SK-N-SH (cell line): ENCODE results near the gene CIBAR2. TPM values are rescaled to one million over a fixed set of nuclear protein-coding genes. Genes with fewer than 3 reads are reported as not detected.

Experiments used
- CTCF ChIA-PET: fragments of 300-600, 350-600 bp; formaldehyde crosslinking; extraction: SDS; loops from one replicate; lab custom pipeline; 2021; lab: Yijun Ruan, JAX
- POLR2A ChIA-PET: fragments of 350-600 bp; sonication (Branson Sonifier 250); formaldehyde crosslinking; extraction: SDS; loops from one replicate; lab custom pipeline; 2020; ENCODE audit warnings: antibody characterized with exemption, inconsistent platforms; lab: Yijun Ruan, JAX
- DNase-seq: peaks from one replicate; pipeline ENCODE4 v3.0.0; 2012
- H2AFZ ChIP-seq: fragments of 200-600 bp; sonication (generic); 2 replicates; pipeline ENCODE4 v1.8.1; 2016; ENCODE audit warnings: antibody characterized with exemption, mild to moderate bottlenecking, low read depth
- H3F3A ChIP-seq: fragments of 200-600 bp; sonication (generic); replicated peaks from 2 replicates; pipeline ENCODE3; 2016; ENCODE audit warnings: antibody characterized with exemption, mild to moderate bottlenecking; ENCODE audit not compliant: insufficient read depth
- H3K27ac ChIP-seq, 2 experiments: fragments of 200-500 bp in 1 of 2; fragments of 200-600 bp in 1 of 2; sonication (Bioruptor generic) in 1 of 2; sonication (generic), shearing (Covaris generic) in 1 of 2; 2 replicates each; pipeline versions ENCODE4 v1.5.1 to v1.6.1; 2014 to 2016; ENCODE audit warnings: low read depth in 2 of 2, inconsistent platforms in 1 of 2, low read length in 1 of 2, mild to moderate bottlenecking in 1 of 2, mixed read lengths in 1 of 2
- H3K27me3 ChIP-seq: fragments of 200-600 bp; sonication (generic), shearing (Covaris generic); 2 replicates; pipeline ENCODE4 v1.6.1; 2016; ENCODE audit warnings: mixed run types; ENCODE audit not compliant: insufficient read depth
- H3K36me3 ChIP-seq, 2 experiments: fragments of 200-500 bp in 1 of 2; fragments of 200-600 bp in 1 of 2; sonication (Bioruptor generic) in 1 of 2; sonication (generic) in 1 of 2; replicated peaks in 1 of 2; 2 replicates each; pipeline versions ENCODE3 to v1.5.1; 2014 to 2016; ENCODE audit warnings: low read length in 1 of 2, mild to moderate bottlenecking in 1 of 2; ENCODE audit not compliant: insufficient read depth in 2 of 2, control insufficient read depth in 1 of 2
- H3K4me1 ChIP-seq, 2 experiments: fragments of 200-500 bp in 1 of 2; fragments of 200-600 bp in 1 of 2; sonication (Bioruptor generic) in 1 of 2; sonication (generic), shearing (Covaris generic) in 1 of 2; 2 replicates each; pipeline versions ENCODE4 v1.5.1 to v1.6.1; 2014 to 2016; ENCODE audit warnings: low read depth in 1 of 2, low read length in 1 of 2, mixed run types in 1 of 2; ENCODE audit not compliant: insufficient read depth in 2 of 2, control insufficient read depth in 1 of 2
- H3K4me2 ChIP-seq: fragments of 200-600 bp; sonication (generic), shearing (Covaris generic); 2 replicates; pipeline ENCODE4 v1.6.1; 2017; ENCODE audit warnings: mixed run types
- H3K4me3 ChIP-seq, 2 experiments: fragments of 200-500 bp in 1 of 2; fragments of 200-600 bp in 1 of 2; sonication (Bioruptor generic) in 1 of 2; sonication (generic), shearing (Covaris generic) in 1 of 2; 2 replicates each; pipeline versions ENCODE4 v1.5.1 to v1.8.1; 2014 to 2016; ENCODE audit warnings: low read depth in 2 of 2, inconsistent platforms in 1 of 2, low read length in 1 of 2, mild to moderate bottlenecking in 1 of 2, mixed read lengths in 1 of 2, moderate library complexity in 1 of 2
- H3K79me2 ChIP-seq: fragments of 200-600 bp; sonication (generic); 2 replicates; pipeline ENCODE4 v1.8.1; 2017; ENCODE audit warnings: mild to moderate bottlenecking; ENCODE audit not compliant: insufficient read depth
- H3K9ac ChIP-seq: fragments of 200-600 bp; sonication (generic); 2 replicates; pipeline ENCODE4 v1.6.1; 2017; ENCODE audit warnings: mixed run types
- H3K9me2 ChIP-seq: fragments of 200-600 bp; sonication (generic); 2 replicates; pipeline ENCODE4 v1.6.1; 2017; ENCODE audit warnings: mixed run types
- H3K9me3 ChIP-seq: fragments of 200-600 bp; sonication (generic); 2 replicates; pipeline ENCODE4 v1.6.1; 2017; ENCODE audit warnings: mixed run types, mild to moderate bottlenecking, moderate library complexity
- H4K20me1 ChIP-seq: fragments of 200-600 bp; sonication (generic); 2 replicates; pipeline ENCODE4 v1.6.1; 2017; ENCODE audit warnings: mild to moderate bottlenecking, mixed run types; ENCODE audit not compliant: insufficient read depth
- CHD2 ChIP-seq: fragments of 150-350 bp; IDR thresholded peaks from 2 replicates; pipeline ENCODE4 v1.6.1; 2018; ENCODE audit warnings: low read length; ENCODE audit not compliant: partially characterized antibody
- FOSL2 ChIP-seq: IDR thresholded peaks from 2 replicates; pipeline ENCODE4 v1.4.0; 2012; ENCODE audit warnings: low read depth, mild to moderate bottlenecking, moderate library complexity, borderline replicate concordance
- FOXM1 ChIP-seq: IDR thresholded peaks from 2 replicates; pipeline ENCODE4 v1.4.0; 2012; ENCODE audit warnings: low read depth, mild to moderate bottlenecking
- JUND ChIP-seq: IDR thresholded peaks from 2 replicates; pipeline ENCODE4 v1.4.0; 2012
- MXI1 ChIP-seq: IDR thresholded peaks from 2 replicates; pipeline ENCODE4 v1.6.1; 2012; ENCODE audit warnings: mild to moderate bottlenecking, low read depth, low read length, improper control_type of control experiment
- NRF1 ChIP-seq: IDR thresholded peaks from 2 replicates; pipeline ENCODE4 v1.6.1; 2012; ENCODE audit warnings: low read depth, mild to moderate bottlenecking, low read length
- POLR2AphosphoS5 ChIP-seq: IDR thresholded peaks from 2 replicates; pipeline ENCODE4 v1.6.1; 2012; ENCODE audit warnings: low read depth, low read length
- RFX5 ChIP-seq: IDR thresholded peaks from 2 replicates; pipeline ENCODE4 v1.6.1; 2012; ENCODE audit warnings: mild to moderate bottlenecking, improper control_type of control experiment, low read length
- RXRA ChIP-seq: IDR thresholded peaks from 2 replicates; pipeline ENCODE4 v1.4.0; 2012; ENCODE audit warnings: low read depth, mild to moderate bottlenecking, borderline replicate concordance
- SMC3 ChIP-seq: IDR thresholded peaks from 2 replicates; pipeline ENCODE4 v1.6.1; 2012; ENCODE audit warnings: low read depth, low read length, improper control_type of control experiment
- TEAD4 ChIP-seq: IDR thresholded peaks from 2 replicates; pipeline ENCODE4 v1.4.0; 2012; ENCODE audit warnings: mild to moderate bottlenecking, borderline replicate concordance; ENCODE audit not compliant: insufficient read depth
- ZBTB33 ChIP-seq: IDR thresholded peaks from 2 replicates; pipeline ENCODE4 v1.4.0; 2012; ENCODE audit warnings: low read depth, borderline replicate concordance
- WGBS: methylation state at CpG from one replicate; pipeline ENCODE4 v1.1.6; 2017; ENCODE audit warnings: low lambda C conversion rate; 5-methylcytosine and 5-hydroxymethylcytosine counted together
- polyA plus RNA-seq, 3 experiments: library from polyadenylated mRNA; depleted of rRNA; stranded (reverse); fragments of >200 nt; gene quantifications; 2 replicates each; pipeline ENCODE4 v1.2.3, GENCODE V29; 2012

CIBAR2 gene
- polyA plus RNA-seq, 1 of the 3 experiments (the other 2 are of a cell fraction), result 0.15 TPM

GRCh38 chr16:85096921-85097320 lies 15.4 kb downstream of the CIBAR2 start:
- no peaks in the 10 kb centered on the region for H3K79me2 ChIP-seq
- no peak overlapping the region for H3K4me2 ChIP-seq
- no peak overlapping the region for H3K4me3 ChIP-seq
- no peaks in the 10 kb centered on the region for H4K20me1 ChIP-seq
- peaks cover 11% of the 10 kb centered on the region for H3K27me3 ChIP-seq
- no peak overlapping the region for H3K9ac ChIP-seq
- no peaks in the 10 kb centered on the region for H3K4me1 ChIP-seq
- no peaks in the 10 kb centered on the region for H3K36me3 ChIP-seq
- no peaks in the 10 kb centered on the region for H3K9me3 ChIP-seq
- no peaks in the 10 kb centered on the region for H3K9me2 ChIP-seq
- TF ChIP-seq POLR2AphosphoS5 (no peak), NRF1 (no peak), JUND (no peak), FOSL2 (no peak), ZBTB33 (no peak), CHD2 (no peak), FOXM1 (no peak), RXRA (no peak), TEAD4 (no peak)
- ChIA-PET CTCF (interaction anchor here (2.4 to 2.7 kb wide), 2 partner anchors 10 to 18 kb away, joined by 7 to 14 read pairs; no protein-coding TSS in a partner anchor), POLR2A (no interaction called here)
- 67% methylated on average over 9 of the region's 9 CpGs for WGBS
- no peak overlapping the region for H2AFZ ChIP-seq
- DNase-seq, result no peak
- no peak overlapping the region for H3K27ac ChIP-seq
- H3F3A ChIP-seq, result no peaks in the 10 kb centered on the region

DNA sequence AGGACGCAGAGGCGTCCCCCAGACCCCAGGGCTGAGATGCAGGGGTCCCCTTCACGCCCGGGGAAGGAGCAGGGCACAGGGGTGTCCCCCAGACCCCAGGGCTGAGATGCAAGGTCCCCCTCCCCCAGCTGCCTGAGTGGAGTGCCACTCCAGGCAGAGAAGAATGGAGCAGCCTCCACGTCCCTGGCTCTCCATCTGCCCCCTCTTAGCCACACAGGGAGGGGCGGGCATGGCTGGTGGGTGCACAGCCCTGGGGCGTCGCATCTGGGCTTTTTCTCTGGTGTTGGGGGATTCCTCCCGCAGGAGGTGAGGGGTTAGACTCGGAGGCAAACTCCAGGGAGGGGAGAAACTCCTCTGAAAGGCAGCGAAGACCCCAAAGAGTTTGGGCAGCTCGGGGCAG lies 17.5 kb downstream of the CIBAR2 start:
- DNase-seq, result peak; percentile 27
- Histone ChIP-seq H3K27me3 (peaks cover 11% of the 10 kb centered on the region), H3K79me2 (no peaks in the 10 kb centered on the region), H3K4me1 (peaks cover 0 to 4% of the 10 kb centered on the region in 2 experiments; a peak in 1 of 4 replicates), H3F3A (no peaks in the 10 kb centered on the region), H3K9ac (no peak overlapping the region), H2AFZ (no peak overlapping the region), H4K20me1 (no peaks in the 10 kb centered on the region), H3K36me3 (no peaks in the 10 kb centered on the region), H3K4me2 (no peak overlapping the region), H3K9me3 (no peaks in the 10 kb centered on the region), H3K27ac (no peak overlapping the region), H3K9me2 (no peaks in the 10 kb centered on the region), H3K4me3 (no peak overlapping the region)
- TF ChIP-seq RXRA (no peak), POLR2AphosphoS5 (no peak), MXI1 (no peak), RFX5 (no peak), SMC3 (no peak)
- CTCF ChIA-PET, result interaction anchor here (2.7 kb wide), 1 partner anchor 20 kb away, joined by 14 read pairs; no protein-coding TSS in a partner anchor
- POLR2A ChIA-PET, result no interaction called here
- WGBS, result 71% methylated on average over 9 of the region's 12 CpGs
